ENCODE results near the gene APAF1. TPM values are rescaled to one million over a fixed set of nuclear protein-coding genes. Genes with fewer than 3 reads are reported as not detected.
A peak's percentile ranks its signal among the peaks of the same experiment; 100 is the strongest.
"Not testable (repeated sequence)": the region's sequence is repeated elsewhere in the genome, so short reads cannot be mapped to it uniquely, and the experiment has no call there.

APAF1 gene
- 13.9 and 16.6 TPM in 2 replicates for total RNA-seq

- DNase-seq (ENCODE audit: low read depth), result no peak
- TF ChIP-seq CTCF (conservative IDR thresholded peaks at IDR 0.05; ENCODE audit: low read depth, low read length), result no peak
- H3K4me3 ChIP-seq (ENCODE audit: low read depth, low read length), result peak within 1 kb of the TSS; percentile 89
Measured at GRCh38 chr12:98644712-98645571, at the start of gene APAF1, which contains the start of gene IKBIP. APAF1 (plus strand) TSS chr12:98645290; CDS start chr12:98648360, 3,070 bp downstream. IKBIP (minus strand) TSS chr12:98644788; CDS start chr12:98644701, 87 bp downstream.

- DNase-seq (ENCODE audit: low read depth); H3K4me3 ChIP-seq (ENCODE audit: low read depth, low read length): not testable (repeated sequence)
Measured at GRCh38 chr12:98597313-98597712, 47.8 kb upstream of the APAF1 start.

- no peak for TF ChIP-seq CTCF (conservative IDR thresholded peaks at IDR 0.05; ENCODE audit: low read depth, low read length)
- no peak overlapping the region for H3K4me3 ChIP-seq (ENCODE audit: low read depth, low read length)
- DNase-seq (ENCODE audit: low read depth), result no peak
Measured at GRCh38 chr12:98601924-98602323, 43.2 kb upstream of the APAF1 start.

GRCh38 chr12:98606359-98606988 is 38.6 kb upstream of the APAF1 start:
- DNase-seq (ENCODE audit: low read depth), result no peak
- H3K4me3 ChIP-seq (ENCODE audit: low read depth, low read length), result no peak overlapping the region
- no peak for TF ChIP-seq CTCF (conservative IDR thresholded peaks at IDR 0.05; ENCODE audit: low read depth, low read length)

GRCh38 chr12:98610596-98610995 is 34.5 kb upstream of the APAF1 start:
- no peak for DNase-seq (ENCODE audit: low read depth)
- no peak overlapping the region for H3K4me3 ChIP-seq (ENCODE audit: low read depth, low read length)
- TF ChIP-seq CTCF (conservative IDR thresholded peaks at IDR 0.05; ENCODE audit: low read depth, low read length), result no peak

GRCh38 chr12:98612696-98613334 is 32.3 kb upstream of the APAF1 start:
- DNase-seq (ENCODE audit: low read depth), result no peak
- TF ChIP-seq CTCF (conservative IDR thresholded peaks at IDR 0.05; ENCODE audit: low read depth, low read length), result no peak
- no peak overlapping the region for H3K4me3 ChIP-seq (ENCODE audit: low read depth, low read length)

- no peak for DNase-seq (ENCODE audit: low read depth)
- no peak for TF ChIP-seq CTCF (conservative IDR thresholded peaks at IDR 0.05; ENCODE audit: low read depth, low read length)
- no peak overlapping the region for H3K4me3 ChIP-seq (ENCODE audit: low read depth, low read length)
Measured at GRCh38 chr12:98618952-98619351, 26.1 kb upstream of the APAF1 start.

Data from epithelial cell of proximal tubule (primary cell).